HG02973 (cell line): ENCODE results near the gene TOR1AIP2.
"Not testable (repeated sequence)": the region's sequence is repeated elsewhere in the genome, so short reads cannot be mapped to it uniquely, and the experiment has no call there.

Experiments used
- ATAC-seq: cut with Tn5 transposase; IDR thresholded peaks from one replicate; pipeline ENCODE4 v1.9.1; 2021; ENCODE audit warnings: moderate library complexity; ENCODE audit not compliant: unreplicated experiment

Gene TOR1AIP2

DNA sequence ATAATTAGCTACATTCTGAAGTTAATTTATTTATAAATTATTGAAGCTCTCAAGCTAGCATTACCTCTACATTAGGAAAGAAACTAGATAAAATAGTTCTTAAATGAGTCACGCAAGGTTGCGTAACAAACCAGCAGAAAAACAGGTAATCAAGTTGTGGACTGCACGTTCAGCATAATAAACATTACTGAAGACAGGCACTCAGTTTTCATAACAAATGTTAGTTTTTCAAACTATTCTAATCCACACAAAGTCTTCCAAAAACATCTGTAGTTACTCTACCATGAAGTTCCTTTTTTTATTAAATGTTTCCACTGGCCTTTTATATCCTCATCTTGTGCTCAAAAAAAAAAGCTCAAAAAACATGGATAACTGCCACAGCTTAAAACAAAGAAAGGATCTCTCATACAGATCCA is 1.3 kb downstream of the TOR1AIP2 start:
- no peak for ATAC-seq

DNA sequence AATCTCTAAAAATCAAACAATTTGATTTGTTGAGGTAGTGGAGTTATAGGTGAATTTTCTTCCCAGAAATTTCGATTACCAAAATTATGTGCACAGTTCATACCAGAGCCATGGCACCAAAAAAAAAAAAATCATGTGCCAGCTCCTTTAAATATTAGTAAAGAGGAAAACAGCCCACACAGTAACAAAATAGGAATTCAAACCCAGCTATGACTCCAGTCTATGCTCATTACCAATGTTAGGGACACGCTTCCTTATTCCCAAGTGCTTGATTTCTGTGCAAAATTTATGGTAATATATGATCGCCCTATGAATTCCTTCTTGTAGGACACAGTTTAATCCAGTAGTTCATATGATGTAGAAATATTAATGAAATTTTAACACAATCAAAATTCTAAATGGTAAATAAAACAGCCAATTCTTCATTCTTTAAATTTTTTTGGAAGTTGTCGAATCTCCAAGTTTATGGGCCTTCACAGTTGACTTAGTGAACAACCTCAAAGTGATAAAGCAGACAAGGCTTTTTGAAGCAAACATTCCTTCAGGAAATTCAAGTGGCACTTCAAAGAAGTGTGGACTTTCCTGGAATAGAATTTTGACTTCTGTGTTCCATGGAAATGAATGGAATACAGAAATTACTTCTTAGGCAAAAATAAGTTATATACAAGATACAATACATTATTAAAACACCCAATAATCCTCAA is 1.9 kb downstream of the TOR1AIP2 start:
- no peak for ATAC-seq

DNA sequence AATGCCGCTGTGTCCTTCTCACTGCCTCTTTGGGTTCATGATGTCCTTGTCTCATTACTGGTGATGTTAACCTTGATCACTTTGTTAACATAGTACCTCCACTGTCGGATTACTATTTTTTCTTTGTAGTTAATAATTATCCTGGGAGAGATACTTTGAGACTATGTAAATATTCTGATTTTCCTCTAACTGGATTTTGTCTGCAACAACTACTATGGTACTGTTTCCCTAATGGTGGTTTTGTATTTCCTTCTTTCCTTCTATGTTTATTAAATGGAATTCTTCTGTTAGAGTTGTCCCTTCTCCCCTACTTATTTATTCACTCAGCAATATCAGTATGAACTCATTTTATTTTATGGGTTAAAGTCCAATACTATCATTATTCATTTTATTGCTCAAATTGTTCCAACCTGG is 4.2 kb downstream of the TOR1AIP2 start:
- ATAC-seq, result no peak

DNA sequence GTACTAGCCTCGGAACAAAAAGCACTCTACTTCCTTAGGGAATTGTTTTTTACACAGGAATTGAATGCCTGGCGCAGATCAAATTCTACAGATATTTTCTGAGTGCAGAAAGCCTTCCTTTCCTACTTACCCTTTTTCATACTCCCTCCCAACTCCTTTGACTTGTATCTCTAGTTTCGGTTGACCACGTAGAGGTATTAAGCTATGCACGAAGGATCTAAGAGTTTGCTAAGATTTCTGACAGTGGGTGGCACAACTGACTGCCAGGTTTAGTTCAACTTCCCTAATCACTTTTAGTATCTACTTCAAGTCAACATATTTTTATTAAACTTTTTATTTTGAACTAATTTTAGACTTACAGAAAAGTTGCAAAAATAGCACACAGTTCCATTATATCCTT is 5.0 kb downstream of the TOR1AIP2 start:
- ATAC-seq, result no peak

DNA sequence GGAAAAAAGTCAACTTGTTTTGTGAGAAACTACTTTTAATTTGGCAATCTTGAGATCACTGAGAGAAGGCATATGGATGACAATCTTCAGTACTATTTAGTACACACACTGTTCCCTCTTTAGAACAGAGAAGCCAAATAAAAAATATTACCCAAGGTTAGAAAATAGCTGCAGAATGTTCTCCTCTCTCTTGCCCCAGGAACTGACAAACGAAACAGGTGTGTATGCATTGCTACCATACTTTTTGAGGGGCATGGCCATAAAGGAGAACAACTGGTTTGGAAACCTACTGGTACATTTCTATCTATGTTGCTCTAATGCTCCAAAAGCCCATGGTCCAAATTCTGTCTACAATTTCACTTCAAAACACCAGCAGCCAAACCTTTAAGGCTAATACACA is 5.7 kb downstream of the TOR1AIP2 start:
- no peak for ATAC-seq

DNA sequence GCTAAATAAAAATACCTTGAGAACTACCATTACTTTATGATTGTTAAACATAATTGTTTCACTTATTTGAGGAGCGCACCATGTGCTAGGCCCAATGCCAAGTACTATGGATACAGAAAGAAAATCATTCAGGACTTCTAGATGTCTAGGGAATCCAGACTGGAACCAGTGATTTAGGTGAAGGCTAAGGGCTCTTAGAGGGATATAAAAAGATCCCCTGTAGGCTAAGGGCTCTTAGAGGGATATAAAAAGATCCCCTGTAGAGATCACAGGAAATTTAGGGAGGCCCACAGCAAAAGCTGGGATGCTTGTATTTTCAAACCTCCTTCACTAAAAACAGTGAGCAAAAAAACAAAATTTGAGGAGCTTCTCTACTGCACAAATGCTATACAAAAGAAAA is 6.7 kb downstream of the TOR1AIP2 start:
- no peak for ATAC-seq

DNA sequence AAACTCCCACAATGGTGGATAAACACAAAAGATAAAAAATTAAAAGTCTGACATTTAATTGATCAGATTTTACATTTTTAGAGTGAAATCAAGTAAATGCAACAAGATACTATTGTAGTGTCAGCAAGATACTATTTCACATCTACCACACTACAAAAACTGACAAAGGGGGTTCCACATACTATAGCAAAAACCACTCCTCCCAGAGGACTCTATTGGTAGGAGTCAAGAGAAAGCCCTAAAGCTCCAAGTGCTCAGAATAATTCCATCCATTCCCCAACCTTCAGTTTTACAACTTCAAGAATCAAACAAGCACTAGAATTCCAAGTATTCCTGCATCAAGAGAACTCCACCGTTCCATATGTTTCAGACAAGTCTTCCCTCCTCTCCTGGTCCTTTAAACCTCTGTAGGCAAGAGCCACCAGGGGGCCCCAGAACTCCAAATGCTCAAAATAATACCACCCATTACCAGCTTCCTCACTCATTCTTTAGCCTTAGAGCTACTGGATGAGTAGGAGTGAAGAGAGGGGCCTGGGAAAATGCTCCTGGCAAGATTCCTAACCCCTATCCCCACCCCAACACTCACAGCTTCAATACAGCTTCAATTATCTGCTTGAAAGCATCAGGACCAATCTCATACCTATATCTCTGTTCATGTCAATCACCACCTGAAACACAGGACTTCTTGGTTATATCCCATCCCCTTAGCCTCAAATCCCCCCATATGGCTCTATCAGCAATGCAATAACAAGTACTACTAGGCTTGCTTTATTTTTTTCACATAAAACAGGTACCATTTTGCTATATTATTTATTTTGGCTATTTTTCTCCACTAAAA is 9.9 kb downstream of the TOR1AIP2 start:
- peak; percentile 73 for ATAC-seq

DNA sequence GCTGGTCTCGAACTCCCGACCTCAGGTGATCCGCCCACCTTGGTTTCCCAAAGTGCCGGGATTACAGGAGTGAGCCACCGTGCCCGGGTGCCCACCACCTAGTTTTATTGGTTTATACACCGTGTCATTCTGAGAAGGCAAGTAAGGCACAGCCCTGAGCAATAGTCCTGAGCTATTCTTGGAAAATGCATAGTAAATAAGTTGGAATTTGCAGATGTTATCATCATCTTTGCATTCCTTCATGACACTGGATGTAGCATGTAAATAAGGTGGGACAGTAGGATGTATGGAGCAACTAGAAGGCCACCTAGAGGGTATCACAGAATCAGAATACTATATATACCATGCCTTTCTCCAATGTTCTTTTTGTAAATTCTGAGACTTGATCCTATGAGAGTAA is 11.0 kb downstream of the TOR1AIP2 start:
- ATAC-seq, result no peak

DNA sequence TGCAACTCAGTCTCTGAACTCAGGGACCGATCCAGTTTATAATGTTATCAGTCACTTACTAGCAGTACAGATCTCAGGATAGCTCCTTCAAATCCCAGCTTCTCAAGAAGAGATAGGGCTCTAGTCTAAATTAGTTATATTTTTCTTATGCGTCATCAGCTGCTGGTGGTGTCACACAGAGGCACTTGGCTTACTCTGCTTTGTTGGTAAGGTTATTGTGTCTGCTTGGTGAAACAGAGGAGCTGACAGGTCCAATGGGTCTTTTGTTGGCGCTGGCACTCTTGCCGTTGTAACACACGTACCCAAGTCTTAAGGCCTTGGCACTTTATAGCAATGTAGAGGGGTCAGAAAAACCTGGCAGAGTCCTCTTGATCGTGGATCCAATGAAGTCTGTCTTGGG is 12.2 kb downstream of the TOR1AIP2 start:
- no peak for ATAC-seq

DNA sequence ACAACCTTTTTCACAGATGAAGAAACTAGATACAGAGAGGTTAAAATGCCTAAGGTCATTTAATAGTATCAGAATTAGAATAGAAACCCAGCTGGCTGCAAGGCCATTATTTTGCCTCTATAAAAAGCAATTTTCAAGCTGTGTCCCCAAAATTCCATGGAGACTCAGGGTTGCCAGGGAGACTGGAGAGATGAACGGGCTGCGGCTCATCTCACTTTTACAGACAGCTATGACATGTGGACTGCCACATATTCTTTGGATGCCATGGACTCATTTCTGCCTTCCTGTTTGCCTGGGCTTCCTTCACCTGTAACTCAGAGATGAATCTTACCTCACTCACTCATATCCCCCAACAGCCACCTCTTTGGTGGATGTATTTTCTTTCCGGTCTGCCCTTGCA is 17.0 kb downstream of the TOR1AIP2 start:
- no peak for ATAC-seq

DNA sequence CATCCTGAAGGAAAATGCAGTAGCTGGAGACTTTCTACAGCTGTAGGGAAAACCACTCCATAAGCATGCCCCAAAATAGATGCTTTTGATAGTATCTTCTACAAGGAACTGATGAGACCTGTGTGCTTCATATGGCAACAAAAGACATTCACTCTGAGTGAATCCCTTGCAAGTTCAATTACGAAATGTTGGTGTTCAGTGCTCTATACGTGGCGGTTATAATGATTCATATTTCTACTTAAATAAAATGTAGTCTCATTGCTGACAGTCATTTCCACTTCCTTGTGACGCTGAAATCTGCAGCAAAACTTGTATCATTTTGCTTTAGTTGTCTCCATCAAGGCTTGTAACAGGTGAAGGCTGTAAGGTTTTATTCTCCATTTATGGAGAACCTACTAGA is 20.6 kb downstream of the TOR1AIP2 start:
- no peak for ATAC-seq

DNA sequence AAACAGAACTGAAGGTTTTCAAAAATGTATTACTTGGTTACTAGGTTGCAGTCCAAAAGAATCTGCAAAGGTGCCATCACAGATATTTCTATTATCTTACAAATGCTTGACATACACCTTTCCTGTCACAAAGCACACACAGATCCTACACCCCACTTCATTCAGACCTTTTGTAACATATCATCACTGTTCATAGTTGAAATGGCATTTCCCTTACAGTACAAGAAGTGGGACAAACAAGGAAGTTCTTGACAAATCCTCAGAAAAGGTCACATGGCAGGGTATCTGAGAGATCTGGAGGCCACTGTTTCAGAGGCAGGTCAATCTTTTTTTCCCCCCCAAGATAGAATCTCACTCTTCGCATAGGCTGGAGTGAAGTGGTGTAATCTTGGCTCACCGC is 21.3 kb downstream of the TOR1AIP2 start:
- no peak for ATAC-seq

DNA sequence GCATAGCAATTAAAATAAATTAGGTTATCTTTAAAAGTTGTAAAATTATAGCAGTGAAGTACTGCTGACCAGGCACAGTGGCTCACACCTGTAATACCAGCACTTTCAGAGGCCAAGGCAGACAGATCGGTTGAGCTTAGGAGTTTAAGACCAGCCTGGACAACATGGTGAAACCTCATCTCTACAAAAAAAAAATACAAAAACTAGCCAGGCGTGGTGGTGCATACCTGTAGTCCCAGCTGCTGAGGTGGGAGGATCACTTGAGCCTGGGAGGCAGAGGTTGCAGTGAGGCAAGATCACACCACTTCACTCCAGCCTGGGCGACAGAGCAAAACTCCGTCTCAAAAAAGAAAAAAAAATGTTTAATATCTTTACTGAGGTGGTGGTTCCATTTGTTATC is 21.8 kb downstream of the TOR1AIP2 start:
- not testable (repeated sequence) for ATAC-seq

DNA sequence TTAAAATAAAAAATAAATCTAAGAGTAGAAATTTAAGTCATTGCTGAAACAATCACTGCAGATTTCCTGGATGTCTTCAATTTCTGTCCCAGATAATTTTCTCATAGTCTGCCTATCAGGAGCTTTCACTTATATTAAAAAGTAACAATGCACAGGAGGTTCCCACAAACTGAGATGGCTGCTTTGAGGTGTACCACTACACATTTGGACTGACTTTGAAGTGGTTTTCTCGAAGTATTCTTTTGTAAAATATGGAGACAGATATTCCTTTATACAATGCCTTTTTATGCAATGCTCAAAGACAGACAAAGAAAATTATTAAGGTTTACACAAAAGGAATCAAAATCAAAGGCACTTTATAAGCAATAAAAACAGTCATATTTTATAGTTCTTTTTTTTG is 24.5 kb downstream of the TOR1AIP2 start:
- no peak for ATAC-seq

DNA sequence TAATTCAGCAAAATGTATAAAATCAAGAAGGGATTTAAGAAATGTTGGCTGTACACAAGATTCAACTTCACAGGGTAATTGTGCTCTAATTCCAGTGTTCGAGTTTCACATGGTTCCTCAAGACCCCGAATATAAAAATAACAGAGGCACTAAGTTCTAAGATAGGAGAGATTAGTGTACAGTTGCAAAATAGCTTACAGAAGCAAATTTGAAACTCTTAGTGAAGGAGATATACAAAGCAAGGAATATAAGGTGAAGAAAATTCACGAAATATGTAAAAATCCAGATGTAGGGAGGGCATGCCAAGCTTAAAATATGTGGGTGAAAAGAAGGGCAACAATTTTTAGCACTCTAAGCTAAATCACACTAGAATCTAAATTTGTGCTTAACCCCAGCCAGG is 29.4 kb downstream of the TOR1AIP2 start:
- no peak for ATAC-seq

DNA sequence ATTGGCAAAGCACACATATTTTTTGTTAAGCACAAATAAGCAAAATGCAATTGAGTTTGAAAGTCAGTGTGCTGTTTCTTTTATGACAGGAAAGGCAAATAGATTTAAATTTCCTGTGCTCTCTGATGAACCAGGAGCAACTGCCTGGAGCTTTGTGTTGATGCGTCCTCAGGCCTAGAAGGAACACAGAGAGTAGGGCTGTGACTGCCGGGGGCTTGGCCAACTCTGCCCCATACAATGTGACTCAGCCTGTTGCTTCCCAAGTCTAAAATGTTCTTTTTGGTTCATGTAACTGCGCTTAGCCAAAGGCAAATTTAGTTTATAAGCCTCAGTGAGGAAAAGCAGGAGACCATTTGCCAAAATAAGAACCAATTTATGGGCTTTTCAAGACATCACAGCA is 37.5 kb downstream of the TOR1AIP2 start:
- no peak for ATAC-seq

DNA sequence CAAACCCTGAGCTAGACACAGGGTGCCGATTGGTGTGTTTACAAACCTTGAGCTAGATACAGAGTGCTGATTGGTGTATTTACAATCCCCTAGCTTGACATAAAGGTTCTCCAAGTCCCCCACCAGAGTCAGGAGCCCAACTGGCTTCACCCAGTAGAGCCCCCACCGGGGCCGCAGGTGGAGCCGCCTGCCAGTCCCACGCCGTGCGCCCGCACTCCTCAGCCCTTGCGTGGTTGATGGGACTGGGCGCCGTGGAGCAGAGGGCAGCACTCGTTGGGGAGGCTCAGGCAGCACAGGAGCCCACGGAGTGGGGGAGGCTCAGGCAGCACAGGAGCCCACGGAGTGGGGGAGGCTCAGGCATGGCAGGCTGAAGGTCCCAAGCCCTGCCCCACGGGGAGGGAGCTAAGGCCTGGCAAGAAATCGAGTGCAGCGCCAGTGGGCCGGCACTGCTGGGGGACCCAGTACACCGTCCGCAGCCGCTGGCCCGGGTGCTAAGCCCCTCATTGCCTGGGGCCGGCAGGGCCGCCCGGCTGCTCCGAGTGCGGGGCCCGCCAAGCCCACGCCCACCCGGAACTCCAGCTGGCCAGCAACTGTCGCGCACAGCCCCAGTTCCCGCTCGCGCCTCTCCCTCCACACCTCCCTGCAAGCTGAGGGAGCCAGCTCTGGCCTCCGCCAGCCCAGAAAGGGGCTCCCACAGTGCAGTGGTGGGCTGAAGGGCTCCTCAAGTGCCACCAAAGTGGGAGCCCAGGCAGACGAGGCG is 40.7 kb downstream of the TOR1AIP2 start:
- ATAC-seq, result not testable (repeated sequence)

DNA sequence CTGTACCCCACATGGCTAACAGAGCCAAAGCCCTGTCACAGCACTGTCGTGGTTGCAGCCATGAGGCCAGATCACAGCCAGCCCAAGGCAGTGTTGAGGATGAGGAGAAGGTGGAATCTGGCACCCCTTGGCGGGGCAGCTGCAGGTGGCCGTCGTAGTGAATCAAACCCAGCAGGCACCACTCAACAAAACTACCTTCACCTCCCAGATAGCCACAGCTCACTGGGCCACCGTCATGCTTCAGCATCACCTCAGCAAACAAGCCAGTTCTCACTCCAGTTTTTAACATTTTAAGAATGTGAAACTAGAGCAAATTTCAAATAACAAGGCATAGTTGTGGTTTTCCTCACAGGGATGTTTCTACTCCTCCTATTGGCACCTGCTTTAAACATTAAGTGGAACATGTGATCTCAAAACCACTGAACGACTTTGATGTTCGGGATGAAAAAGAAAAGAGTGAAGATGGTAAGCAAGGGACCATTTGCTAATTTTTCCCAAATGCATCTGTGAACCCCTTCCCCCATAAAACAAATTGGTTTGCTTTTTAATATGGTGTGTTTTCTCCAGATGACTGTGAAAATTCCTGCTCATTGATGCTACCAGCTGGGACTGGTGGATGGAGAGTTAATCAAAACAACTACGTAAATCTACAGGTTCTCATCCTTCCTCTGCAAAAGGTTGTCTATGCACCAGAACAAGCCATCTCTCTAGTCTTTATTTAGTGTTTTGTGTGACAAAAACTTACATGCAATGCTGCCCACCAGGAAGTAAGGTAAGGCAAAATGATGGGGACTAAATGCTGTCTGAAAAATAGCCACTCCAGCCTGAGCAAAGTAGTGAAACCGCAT is 45.5 kb downstream of the TOR1AIP2 start:
- no peak for ATAC-seq

DNA sequence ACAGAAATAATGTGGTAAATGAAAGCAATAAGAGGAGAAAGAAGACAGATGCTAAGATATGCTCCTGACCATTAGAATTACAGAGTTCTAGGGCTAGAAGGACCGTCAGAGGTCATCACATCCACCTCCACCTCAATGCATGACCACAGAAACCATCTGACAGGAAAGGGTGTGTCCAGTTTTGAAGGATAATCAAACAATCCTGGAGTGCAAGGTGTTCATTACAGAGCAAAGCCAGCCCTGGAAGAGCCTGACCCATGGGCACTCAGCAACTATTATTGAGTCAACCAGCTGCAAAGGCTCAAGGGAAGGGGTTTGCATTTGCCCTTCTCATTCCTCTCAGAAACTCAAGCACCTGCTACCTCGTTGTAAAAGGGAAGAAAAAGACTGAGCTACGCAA is 46.4 kb downstream of the TOR1AIP2 start:
- ATAC-seq, result no peak

DNA sequence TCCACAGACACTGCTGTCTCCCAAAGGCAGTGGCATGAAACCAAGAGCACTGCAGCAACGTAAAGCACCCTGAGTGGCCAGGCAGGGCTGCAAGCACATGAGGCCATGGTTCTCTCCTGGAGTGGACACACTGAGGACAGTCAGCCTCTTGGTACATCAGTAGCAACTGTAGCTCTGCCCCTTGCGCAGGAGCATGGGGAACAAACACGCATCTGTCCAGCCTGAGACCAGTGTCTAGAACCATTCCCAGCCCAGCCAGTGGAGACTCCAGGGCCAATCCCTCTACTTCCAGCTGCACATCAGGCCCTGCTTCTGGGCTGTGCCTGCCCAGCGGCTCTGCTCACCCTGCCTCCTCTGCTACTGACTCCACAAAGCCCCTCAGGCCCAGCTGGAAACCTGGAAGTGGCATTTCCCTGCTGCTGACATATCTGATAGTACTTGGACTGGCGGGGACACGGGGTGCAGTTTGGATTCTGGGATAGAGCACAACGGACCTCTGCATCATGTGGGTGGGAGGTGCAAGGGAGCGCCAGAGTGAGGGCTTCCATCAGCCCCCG is 49.0 kb downstream of the TOR1AIP2 start:
- no peak for ATAC-seq
